Activated CD4-positive, alpha-beta T cell treated with anti-CD3 and anti-CD28 coated beads for 1 hour (primary cell): ENCODE data around the gene LIMS2.

Experiments used
- DNase-seq: peaks from one replicate; pipeline ENCODE4 v3.0.0-alpha.2; 2020

LIMS2 gene

GRCh38 chr2:127674241-127675209 is 805 bp downstream of the LIMS2 start:
- DNase-seq, result no peak

DNA sequence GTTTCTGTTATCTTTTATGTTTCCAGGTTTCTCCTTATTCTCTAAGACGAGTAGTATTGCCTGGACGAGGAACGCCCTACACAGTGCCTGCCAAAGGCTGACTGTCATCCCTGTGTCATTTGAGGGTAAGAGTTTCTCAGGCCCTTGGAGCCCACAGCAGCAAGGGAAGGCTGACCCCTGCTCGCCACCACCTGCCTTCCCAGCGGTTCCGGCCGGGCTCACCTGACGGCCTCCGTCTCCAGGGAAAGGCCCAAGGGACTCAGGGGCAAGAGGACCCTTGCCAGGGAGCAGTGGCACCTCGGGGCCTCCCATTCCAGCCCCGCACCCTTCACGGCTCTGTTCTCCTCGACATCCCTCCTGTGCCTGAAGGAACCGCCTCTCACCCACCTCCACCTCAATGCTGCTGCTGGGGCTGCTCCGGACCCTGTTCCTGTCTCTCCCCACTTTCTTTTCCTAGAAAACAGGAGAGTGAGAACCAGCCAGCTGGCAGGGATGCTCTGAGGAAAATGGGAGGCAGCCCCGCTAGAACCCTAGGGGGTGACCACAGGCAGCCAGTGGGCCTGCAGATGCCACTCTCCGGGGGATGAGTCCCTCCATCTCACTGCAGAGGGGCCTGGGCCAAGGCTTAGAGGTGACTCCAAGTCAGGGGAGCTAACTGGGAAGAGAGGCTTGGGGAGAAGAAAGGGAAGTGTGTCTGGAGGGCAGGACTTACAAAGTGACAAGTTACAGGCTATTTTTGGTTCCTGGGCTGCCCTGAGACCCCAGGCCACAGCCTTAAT is 1.9 kb downstream of the LIMS2 start:
- DNase-seq, result no peak

- no peak for DNase-seq
These were observed 2.7 kb downstream of the LIMS2 start for GRCh38 chr2:127672341-127673224.

- no peak for DNase-seq
These were observed 3.6 kb downstream of the LIMS2 start for GRCh38 chr2:127671557-127672302.

DNA sequence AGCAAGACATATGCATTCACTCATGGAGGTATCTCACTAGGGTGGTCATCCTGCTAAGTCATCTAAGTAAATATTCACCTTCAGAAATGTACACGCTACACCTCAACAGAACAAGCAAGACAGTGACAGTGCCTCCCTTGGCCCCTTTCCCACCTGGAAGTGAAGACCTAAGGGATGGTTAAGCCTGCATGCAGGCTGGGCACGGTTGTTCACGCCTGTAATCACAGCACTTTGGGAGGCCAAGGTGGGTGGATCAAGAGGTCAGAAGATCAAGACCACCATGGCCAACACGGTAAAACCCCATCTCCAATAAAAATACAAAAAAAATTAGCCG is 4.4 kb downstream of the LIMS2 start:
- DNase-seq, result no peak

- DNase-seq, result no peak
These were observed 5.0 kb downstream of the LIMS2 start for GRCh38 chr2:127670055-127670956.

GRCh38 chr2:127669056-127669455 is 6.3 kb downstream of the LIMS2 start:
- DNase-seq, result no peak

DNA sequence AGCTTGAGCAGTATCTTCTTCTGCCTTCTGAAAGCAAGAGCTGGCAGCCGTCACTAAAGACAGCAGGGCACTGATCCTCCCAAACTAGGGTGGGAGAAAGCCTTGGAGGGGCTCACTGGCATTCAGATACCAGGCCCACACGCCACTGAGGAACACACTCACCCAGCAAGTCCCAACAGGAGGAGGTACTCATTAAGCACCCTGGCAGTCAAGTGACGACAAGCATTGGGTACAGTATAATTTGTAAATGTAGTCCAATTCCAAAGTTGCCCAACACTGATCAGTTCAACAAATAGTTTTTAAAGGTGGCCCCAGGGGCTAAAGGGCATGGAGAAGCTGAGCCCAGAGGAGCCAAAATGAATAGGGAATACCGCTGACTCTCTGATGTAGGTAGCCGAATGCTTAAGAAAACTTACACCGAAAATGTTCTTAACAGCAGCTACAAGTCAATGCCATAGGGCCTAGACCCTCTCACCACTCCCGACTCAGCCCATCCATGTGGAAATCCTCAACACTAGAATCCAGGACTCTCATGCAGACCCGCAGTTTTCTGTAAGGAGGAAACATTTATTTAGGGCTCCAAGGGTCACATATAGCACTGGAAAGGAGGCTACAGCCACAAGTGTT is 9.9 kb downstream of the LIMS2 start:
- no peak for DNase-seq

DNA sequence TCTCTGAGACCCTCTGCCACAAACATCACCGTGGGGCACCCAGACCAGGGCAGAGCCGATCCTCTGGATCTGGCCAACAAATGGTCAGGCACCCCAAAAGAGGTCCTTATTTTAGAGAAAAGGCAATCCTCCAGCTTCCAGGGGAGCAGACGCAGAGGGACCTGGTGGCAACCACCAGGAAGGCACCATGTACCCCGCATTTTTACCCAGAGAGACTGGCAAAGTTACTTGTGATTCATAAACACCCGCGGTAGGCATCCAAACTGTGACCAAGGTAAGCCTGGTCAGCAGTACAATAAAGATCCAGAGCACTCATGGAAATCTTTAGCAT is 10.5 kb downstream of the LIMS2 start:
- DNase-seq, result no peak

DNA sequence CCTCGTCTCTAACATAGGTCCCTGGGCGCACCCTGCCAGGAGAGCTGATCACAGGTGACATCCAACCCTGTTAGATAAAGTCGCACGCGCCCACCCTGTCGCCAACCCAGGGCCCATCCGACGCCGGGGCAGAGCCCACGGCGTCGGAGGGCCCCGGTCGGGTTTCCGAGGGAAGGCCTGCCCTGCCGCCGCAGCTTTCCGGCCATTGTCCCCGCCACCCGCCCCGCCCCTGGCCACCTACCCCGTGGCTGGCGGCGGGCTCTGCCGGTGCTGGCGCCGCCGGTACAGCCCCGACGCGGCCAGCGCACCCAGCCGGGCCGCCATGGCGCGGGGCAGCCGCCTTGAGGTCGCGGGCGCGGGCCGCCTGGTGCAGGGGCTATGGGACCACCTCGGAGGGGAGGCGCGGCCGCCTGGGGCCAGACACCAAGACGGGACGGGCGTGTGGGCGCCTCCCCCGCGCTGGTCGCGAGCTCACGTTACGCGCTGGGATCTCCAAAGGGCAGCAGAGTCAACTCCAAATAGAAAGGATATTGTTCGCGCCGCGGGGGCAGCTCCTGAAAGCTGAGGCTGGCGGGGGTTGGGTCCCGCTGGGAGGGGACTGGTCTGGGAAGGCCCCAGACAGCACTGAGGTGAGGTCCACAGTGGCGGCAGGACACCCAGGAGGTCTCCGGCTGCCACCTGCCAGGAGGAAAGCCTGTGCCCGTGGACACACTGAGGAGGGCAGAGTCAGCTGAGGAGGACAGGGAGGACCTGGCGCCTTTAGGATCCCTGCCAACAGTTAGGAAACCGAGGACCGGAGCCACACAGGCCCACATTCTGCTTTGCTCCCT is 11.1 kb downstream of the LIMS2 start:
- no peak for DNase-seq

DNA sequence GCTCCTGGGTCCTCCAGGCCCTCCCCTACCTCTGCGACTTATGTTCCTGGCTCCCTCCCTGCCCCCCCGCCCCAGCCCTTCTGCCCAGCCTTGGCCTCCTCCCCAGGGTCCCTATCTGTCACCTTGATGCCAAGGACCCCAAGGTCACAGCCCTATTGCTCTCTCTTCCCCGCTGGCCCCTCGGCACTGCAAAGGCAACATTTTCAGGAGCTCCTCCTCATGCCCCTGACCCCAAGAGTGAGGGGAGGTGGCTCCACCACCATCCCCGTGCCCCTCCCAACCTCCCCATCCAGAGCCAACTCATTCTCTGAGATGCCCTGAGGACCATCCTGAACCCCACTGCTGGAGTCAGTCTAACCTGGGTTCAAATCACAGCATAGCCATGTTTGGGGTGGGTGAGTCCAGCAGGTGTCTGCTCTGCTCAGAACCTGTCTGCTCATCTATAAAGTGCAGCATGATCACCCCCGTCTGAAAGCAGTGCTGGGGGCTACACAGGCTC is 11.7 kb downstream of the LIMS2 start:
- no peak for DNase-seq

- no peak for DNase-seq
These were observed 12.3 kb downstream of the LIMS2 start for GRCh38 chr2:127662937-127663565.

- no peak for DNase-seq
These were observed 13.3 kb downstream of the LIMS2 start for GRCh38 chr2:127661949-127662510.

DNA sequence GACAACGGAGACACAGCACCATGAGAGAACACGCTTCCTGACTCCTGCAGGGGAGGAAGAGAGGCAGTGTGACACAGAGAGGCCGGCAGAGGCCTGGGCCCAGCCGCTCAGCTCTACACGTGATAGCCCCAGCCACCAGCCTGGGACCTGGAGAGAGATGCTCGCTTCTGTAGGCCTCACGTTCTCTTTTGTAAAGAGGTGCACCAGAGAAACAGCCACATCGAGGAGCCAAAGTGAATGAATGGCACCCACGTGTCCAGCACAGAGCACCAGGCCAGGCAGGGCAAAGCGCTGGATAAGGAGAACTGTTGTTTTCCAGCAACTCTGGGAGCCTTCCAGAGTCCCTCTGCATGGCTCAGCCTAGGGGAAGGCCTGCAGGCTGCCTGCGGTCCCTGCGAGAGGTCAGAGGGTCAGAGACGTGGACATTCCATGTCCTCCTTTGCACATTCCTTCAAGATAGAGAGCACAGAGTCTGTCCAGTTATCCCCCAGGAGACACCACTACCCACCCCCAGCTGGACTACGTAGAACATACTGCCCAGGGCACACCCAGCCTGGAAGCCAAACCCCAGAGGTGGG is 14.2 kb downstream of the LIMS2 start:
- DNase-seq, result no peak

GRCh38 chr2:127660291-127660578 is 15.1 kb downstream of the LIMS2 start:
- DNase-seq, result no peak

DNA sequence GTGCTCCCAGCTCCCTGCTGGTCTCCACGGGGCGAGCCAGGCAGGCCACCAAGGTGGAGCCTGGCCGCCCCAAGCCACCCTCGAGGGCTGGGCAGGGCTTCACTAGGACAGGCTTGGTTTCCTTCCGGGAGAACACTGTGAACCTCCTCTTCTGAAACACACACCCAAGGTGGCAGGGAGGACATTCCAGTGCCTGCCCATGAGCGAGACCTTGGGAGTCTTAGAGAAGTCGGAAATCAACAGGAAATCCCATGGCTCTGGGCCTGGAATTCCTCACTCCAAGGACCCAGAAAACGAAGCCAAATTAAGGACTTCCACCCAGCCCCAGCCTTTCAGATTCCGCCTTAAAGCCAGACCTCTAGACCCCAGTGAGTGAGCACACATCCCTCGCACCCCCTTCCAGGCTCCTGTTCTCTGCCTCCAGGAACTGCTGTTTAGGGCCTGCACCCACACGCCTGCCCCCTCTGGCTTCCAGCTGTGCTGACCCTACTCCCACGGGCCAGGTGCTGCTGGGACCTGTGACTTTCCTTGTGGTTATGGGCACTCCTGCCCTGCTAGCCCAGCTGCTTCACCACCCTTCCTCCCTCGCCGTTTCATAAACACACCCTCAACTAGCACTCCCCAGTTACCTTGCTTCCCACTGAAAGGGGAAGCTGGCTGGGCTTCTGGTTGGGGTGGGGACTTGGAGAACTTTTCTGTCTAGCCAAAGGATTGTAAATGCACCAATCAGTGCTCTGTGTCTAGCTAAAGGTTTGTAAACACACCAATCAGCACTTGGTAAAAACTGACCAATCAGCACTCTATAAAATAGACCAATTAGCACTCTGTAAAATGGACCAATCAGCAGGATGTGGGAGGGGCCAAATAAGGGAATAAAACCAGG is 15.7 kb downstream of the LIMS2 start:
- no peak for DNase-seq

- no peak for DNase-seq
These were observed 16.5 kb downstream of the LIMS2 start for GRCh38 chr2:127658641-127659407.
